GM23338 (cell line): ENCODE measurements around the gene HEXD. TPM values are rescaled to one million over a fixed set of nuclear protein-coding genes. Genes with fewer than 3 reads are reported as not detected.

Source experiments
- ATAC-seq: fragments of 200-7000 bp; cut with Tn5 transposase; 3 replicates; pipeline ENCODE4 v1.9.1; 2020
- DNase-seq: peaks from one replicate; pipeline ENCODE4 v3.0.0-alpha.2; 2015; ENCODE audit warnings: low spot score
- H2AFZ ChIP-seq: fragments of 200-600 bp; sonication (generic); 2 replicates; pipeline ENCODE4 v1.8.0; 2016; ENCODE audit warnings: antibody characterized with exemption, mild to moderate bottlenecking, moderate library complexity
- H3F3A ChIP-seq: fragments of 200-600 bp; sonication (generic); replicated peaks from 2 replicates; pipeline ENCODE4 v1.8.0; 2017; ENCODE audit warnings: antibody characterized with exemption, mixed run types, low read depth
- H3K27ac ChIP-seq: fragments of 200-600 bp; sonication (generic); 2 replicates; pipeline ENCODE4 v1.6.1; 2016; ENCODE audit warnings: low read depth
- H3K27me3 ChIP-seq: fragments of 200-600 bp; sonication (generic); 2 replicates; pipeline ENCODE4 v1.8.0; 2016; ENCODE audit warnings: mild to moderate bottlenecking, mixed run types, moderate library complexity; ENCODE audit not compliant: insufficient read depth
- H3K36me3 ChIP-seq: fragments of 200-600 bp; sonication (generic); 2 replicates; pipeline ENCODE4 v1.8.0; 2016; ENCODE audit warnings: mild to moderate bottlenecking; ENCODE audit not compliant: insufficient read depth
- H3K4me1 ChIP-seq: fragments of 200-600 bp; sonication (generic); 2 replicates; pipeline ENCODE4 v1.8.0; 2016; ENCODE audit warnings: mild to moderate bottlenecking, moderate library complexity; ENCODE audit not compliant: insufficient read depth
- H3K4me2 ChIP-seq: fragments of 200-600 bp; sonication (generic); 2 replicates; pipeline ENCODE4 v1.7.1; 2017; ENCODE audit warnings: mixed run types
- H3K4me3 ChIP-seq: fragments of 200-600 bp; sonication (generic); 2 replicates; pipeline ENCODE4 v1.6.1; 2016; ENCODE audit warnings: mixed run types
- H3K79me2 ChIP-seq: fragments of 200-600 bp; sonication (generic); replicated peaks from 2 replicates; pipeline ENCODE4 v1.8.0; 2017; ENCODE audit warnings: mild to moderate bottlenecking; ENCODE audit not compliant: insufficient read depth
- H3K9me2 ChIP-seq: fragments of 200-600 bp; sonication (generic); 2 replicates; pipeline ENCODE4 v1.8.0; 2017; ENCODE audit not compliant: insufficient read depth
- H4K20me1 ChIP-seq: fragments of 200-600 bp; sonication (generic); replicated peaks from 2 replicates; pipeline ENCODE4 v1.8.0; 2017; ENCODE audit warnings: mild to moderate bottlenecking; ENCODE audit not compliant: insufficient read depth
- H3K27ac Mint-ChIP-seq: 2 replicates; pipeline ENCODE4 v1.8.0; 2020; ENCODE audit warnings: inconsistent platforms, mild to moderate bottlenecking, moderate library complexity, mixed read lengths
- H3K27me3 Mint-ChIP-seq: 3 replicates; pipeline ENCODE4 v1.8.0; 2022; ENCODE audit warnings: low read depth, mild to moderate bottlenecking, moderate library complexity, mixed read lengths, inconsistent platforms; ENCODE audit not compliant: insufficient read depth, poor library complexity
- H3K36me3 Mint-ChIP-seq: 3 replicates; pipeline ENCODE4 v1.8.0; 2021; ENCODE audit warnings: low read depth, mild to moderate bottlenecking, inconsistent platforms, moderate library complexity, mixed read lengths
- H3K4me1 Mint-ChIP-seq: 3 replicates; pipeline ENCODE4 v1.8.0; 2020; ENCODE audit warnings: mild to moderate bottlenecking, inconsistent platforms, mixed read lengths
- H3K4me3 Mint-ChIP-seq: 3 replicates; pipeline ENCODE4 v1.8.0; 2021; ENCODE audit warnings: moderate library complexity, mild to moderate bottlenecking, inconsistent platforms, mixed read lengths
- H3K9me3 Mint-ChIP-seq: 3 replicates; pipeline ENCODE4 v1.8.0; 2020; ENCODE audit warnings: moderate library complexity, mild to moderate bottlenecking, inconsistent platforms, mixed read lengths
- CREB1 ChIP-seq: fragments of 250-450 bp; sonication (Bioruptor Pico); IDR thresholded peaks from 2 replicates; pipeline ENCODE4 v1.5.0; 2020; ENCODE audit warnings: low read depth, mild to moderate bottlenecking, moderate library complexity
- CTCF ChIP-seq, 2 experiments: fragments of 200-600 bp in 1 of 2; sonication (generic) in 1 of 2; conservative IDR thresholded peaks; 2 replicates each; pipeline versions ENCODE4 v1.5.1 to v1.6.1; 2016 to 2017; ENCODE audit warnings: antibody characterized with exemption in 2 of 2, low read depth in 2 of 2, mild to moderate bottlenecking in 2 of 2, moderate library complexity in 1 of 2
- EZH2 ChIP-seq: fragments of 200-600 bp; sonication (generic); IDR thresholded peaks from one replicate; pipeline ENCODE4 v1.8.0; 2017; ENCODE audit warnings: antibody characterized with exemption, mild to moderate bottlenecking, low read depth; ENCODE audit not compliant: unreplicated experiment
- STAT1 ChIP-seq: IDR thresholded peaks from one replicate; pipeline ENCODE4 v1.6.1; 2016; ENCODE audit warnings: antibody characterized with exemption; ENCODE audit not compliant: unreplicated experiment
- ZNF331 ChIP-seq: fragments of 250-450 bp; sonication (Bioruptor Pico); IDR thresholded peaks from 2 replicates; pipeline ENCODE4 v1.5.0; 2020; ENCODE audit warnings: low read depth, mild to moderate bottlenecking, moderate library complexity
- ZNF462 ChIP-seq: fragments of 250-450 bp; sonication (Bioruptor Pico); IDR thresholded peaks from 2 replicates; pipeline ENCODE4 v1.5.0; 2020; ENCODE audit warnings: mild to moderate bottlenecking, moderate library complexity
- polyA plus RNA-seq: library from polyadenylated mRNA; unstranded; fragments of >200 nt; fragmentation: Nextera tagmentation; extraction: Ambion mirVana; gene quantifications from 2 replicates; pipeline ENCODE4 v1.2.1, GENCODE V29; 2016
- total RNA-seq: library from RNA; depleted of rRNA; stranded (reverse); fragments of >200 nt; shearing (Covaris generic); gene quantifications from 2 replicates; pipeline ENCODE4 v1.2.3, GENCODE V29; 2014

The HEXD gene
- total and polyA plus RNA-seq, 2 experiments from 2014 or later, result 11.9 to 31.1 TPM

- TF ChIP-seq CTCF (conservative IDR thresholded peaks at IDR 0.05; ENCODE audit: low read depth in 2 of 2) (no peak), EZH2 (no peak), CREB1 (CRISPR knock-in tag) (no peak), ZNF462 (CRISPR knock-in tag) (no peak)
Measured at GRCh38 chr17:82400206-82400605, 17.9 kb upstream of the HEXD start (continued).

GRCh38 chr17:82400830-82401229 is 17.3 kb upstream of the HEXD start:
- H3K4me2 ChIP-seq, result no peak overlapping the region
- no peaks in the 10 kb centered on the region for H3K36me3 ChIP-seq
- no peak overlapping the region for H3K4me3 ChIP-seq
- Mint-ChIP-seq H3K4me3 (no peak overlapping the region; the same call in 2 of the 3 replicates), H3K27ac (no peak overlapping the region), H3K27me3 (peaks cover 3% of the 10 kb centered on the region), H3K9me3 (no peaks in the 10 kb centered on the region), H3K4me1 (no peaks in the 10 kb centered on the region), H3K36me3 (peaks cover 7% of the 10 kb centered on the region)
- no peaks in the 10 kb centered on the region for H4K20me1 ChIP-seq
- H3K79me2 ChIP-seq, result no peaks in the 10 kb centered on the region
- H3F3A ChIP-seq, result 0 out of 2 replicates have a peak, but pooled peaks cover 2% of the 10 kb centered on the region
- H3K27me3 ChIP-seq, result no peaks in the 10 kb centered on the region
- H3K9me2 ChIP-seq, result no peaks in the 10 kb centered on the region
- no peak overlapping the region for H2AFZ ChIP-seq
- H3K27ac ChIP-seq, result no peak overlapping the region
- no peaks in the 10 kb centered on the region for H3K4me1 ChIP-seq
- ATAC-seq, result no peak
- TF ChIP-seq STAT1 (no peak), ZNF331 (CRISPR knock-in tag) (no peak), EZH2 (no peak)
- no peak for DNase-seq
